GM23248 (cell line): ENCODE data around the gene PANK4.

Experiments
- EZH2 ChIP-seq: fragments of 200-600 bp; sonication (generic); IDR thresholded peaks from 2 replicates; pipeline ENCODE4 v1.6.1; 2018; ENCODE audit warnings: antibody characterized with exemption, mild to moderate bottlenecking; ENCODE audit not compliant: insufficient read depth, poor library complexity, severe bottlenecking
- EZH2phosphoT487 ChIP-seq: fragments of 200-600 bp; sonication (generic); IDR thresholded peaks from 2 replicates; pipeline ENCODE4 v1.6.1; 2018; ENCODE audit warnings: antibody characterized with exemption, moderate library complexity, mild to moderate bottlenecking, low read depth; ENCODE audit not compliant: insufficient read depth

DNA sequence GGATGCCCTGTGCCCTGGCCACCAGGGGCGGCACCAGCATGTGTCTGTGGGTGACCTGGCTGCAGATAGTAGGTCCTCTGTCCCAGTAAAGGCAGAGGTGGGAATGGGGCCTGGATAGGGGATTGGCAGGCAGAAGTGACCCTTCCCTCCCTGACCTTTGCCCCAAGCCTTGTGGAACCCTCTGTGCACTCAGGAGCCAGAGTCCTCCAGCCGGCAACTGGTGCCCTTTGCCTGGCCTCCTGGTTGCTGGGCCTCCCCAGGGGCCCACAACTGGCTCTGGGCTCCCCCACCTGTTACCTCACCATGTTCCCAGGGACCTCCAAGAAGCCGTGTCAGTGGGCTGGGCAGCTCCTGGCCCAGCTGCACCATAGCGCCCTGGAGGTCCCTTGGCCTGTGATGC lies 40.4 kb downstream of the PANK4 start:
- no peak for TF ChIP-seq EZH2
- TF ChIP-seq EZH2phosphoT487: no peak
